SK-N-SH treated with all-trans-retinoic acid at 6 μM for 48 hours (cell line): Measurements from ENCODE around the gene HIVEP3.

Experiments
- ATAC-seq: fragments of 200-7000 bp; cut with Tn5 transposase; 3 replicates; pipeline ENCODE4 v1.9.1; 2020; ENCODE audit warnings: mild to moderate bottlenecking, moderate library complexity
- ARNTL ChIP-seq: fragments of 450-650 bp; formaldehyde crosslinking; IDR thresholded peaks from 2 replicates; pipeline ENCODE4 v1.5.0; 2020; ENCODE audit warnings: low read depth, mild to moderate bottlenecking, moderate library complexity, borderline replicate concordance
- BACH2 ChIP-seq: fragments of 250-450 bp; sonication (Bioruptor Pico); IDR thresholded peaks from 2 replicates; pipeline ENCODE4 v1.9.0; 2021; ENCODE audit warnings: mild to moderate bottlenecking, borderline replicate concordance
- CREB5 ChIP-seq: fragments of 250-450 bp; sonication (Bioruptor Pico); IDR thresholded peaks from 2 replicates; pipeline ENCODE4 v1.5.1; 2020; ENCODE audit warnings: low read depth, mild to moderate bottlenecking, moderate library complexity
- CSDC2 ChIP-seq: fragments of 250-450 bp; sonication (Bioruptor Pico); IDR thresholded peaks from 2 replicates; pipeline ENCODE4 v1.5.0; 2020; ENCODE audit warnings: mild to moderate bottlenecking, moderate library complexity
- ESRRG ChIP-seq: fragments of 250-450 bp; sonication (Bioruptor Pico); IDR thresholded peaks from 2 replicates; pipeline ENCODE4 v1.6.1; 2021; ENCODE audit warnings: mild to moderate bottlenecking
- GLIS3 ChIP-seq: fragments of 250-450 bp; sonication (Bioruptor Pico); IDR thresholded peaks from 2 replicates; pipeline ENCODE4 v1.5.0; 2020; ENCODE audit warnings: mild to moderate bottlenecking, moderate library complexity
- ISL1 ChIP-seq: fragments of 250-450 bp; sonication (Bioruptor Pico); IDR thresholded peaks from 2 replicates; pipeline ENCODE4 v2.1.2; 2022; ENCODE audit warnings: mild to moderate bottlenecking, moderate library complexity
- OSR1 ChIP-seq: fragments of 250-450 bp; sonication (Bioruptor Pico); IDR thresholded peaks from 2 replicates; pipeline ENCODE4 v1.8.0; 2022; ENCODE audit warnings: moderate library complexity, mild to moderate bottlenecking, inconsistent platforms
- POU6F1 ChIP-seq: fragments of 250-450 bp; sonication (Bioruptor Pico); IDR thresholded peaks from 2 replicates; pipeline ENCODE4 v1.8.0; 2021; ENCODE audit warnings: low read depth, mild to moderate bottlenecking, moderate library complexity, borderline replicate concordance
- PPARA ChIP-seq: fragments of 250-450 bp; sonication (Bioruptor Pico); IDR thresholded peaks from 2 replicates; pipeline ENCODE4 v1.5.0; 2020; ENCODE audit warnings: mild to moderate bottlenecking, borderline replicate concordance
- RARB ChIP-seq: fragments of 250-450 bp; sonication (Bioruptor Pico); IDR thresholded peaks from 2 replicates; pipeline ENCODE4 v1.8.0; 2021; ENCODE audit warnings: mild to moderate bottlenecking, moderate library complexity
- TCF4 ChIP-seq: fragments of 250-450 bp; sonication (Bioruptor Pico); IDR thresholded peaks from 2 replicates; pipeline ENCODE4 v1.8.0; 2021; ENCODE audit warnings: mild to moderate bottlenecking, moderate library complexity, borderline replicate concordance
- TOX ChIP-seq: fragments of 250-450 bp; sonication (Bioruptor Pico); IDR thresholded peaks from 2 replicates; pipeline ENCODE4 v1.8.0; 2021; ENCODE audit warnings: mild to moderate bottlenecking, moderate library complexity, borderline replicate concordance
- ZC3H10 ChIP-seq: fragments of 250-450 bp; sonication (Bioruptor Pico); IDR thresholded peaks from 2 replicates; pipeline ENCODE4 v1.5.1; 2021; ENCODE audit warnings: mild to moderate bottlenecking, moderate library complexity
- ZFP3 ChIP-seq: fragments of 250-450 bp; sonication (Bioruptor Pico); IDR thresholded peaks from 2 replicates; pipeline ENCODE4 v1.5.0; 2020; ENCODE audit warnings: mild to moderate bottlenecking, moderate library complexity
- ZFP30 ChIP-seq: fragments of 450-650 bp; formaldehyde crosslinking; IDR thresholded peaks from 2 replicates; pipeline ENCODE4 v1.5.0; 2022; ENCODE audit warnings: mild to moderate bottlenecking, moderate library complexity
- ZNF565 ChIP-seq: fragments of 450-650 bp; formaldehyde crosslinking; conservative IDR thresholded peaks from 2 replicates; pipeline ENCODE4 v1.5.0; 2020; ENCODE audit warnings: low read depth, mild to moderate bottlenecking, moderate library complexity
- ZNF70 ChIP-seq: fragments of 450-650 bp; formaldehyde crosslinking; IDR thresholded peaks from 2 replicates; pipeline ENCODE4 v1.5.0; 2020; ENCODE audit warnings: mild to moderate bottlenecking, moderate library complexity
- ZNF8 ChIP-seq: fragments of 450-650 bp; formaldehyde crosslinking; IDR thresholded peaks from 2 replicates; pipeline ENCODE4 v1.5.0; 2020; ENCODE audit warnings: mild to moderate bottlenecking, moderate library complexity
- TF ChIP-seq, protein P1 (sequence below): fragments of 250-450 bp; sonication (Bioruptor Pico); IDR thresholded peaks from 2 replicates; pipeline ENCODE4 v1.5.1; 2021; ENCODE audit warnings: mild to moderate bottlenecking, moderate library complexity
- TF ChIP-seq, protein P2 (sequence below): fragments of 250-450 bp; sonication (Bioruptor Pico); IDR thresholded peaks from 2 replicates; pipeline ENCODE4 v1.5.0; 2020; ENCODE audit warnings: mild to moderate bottlenecking, moderate library complexity

Gene HIVEP3

GRCh38 chr1:41536361-41536802 is 382.3 kb downstream of the HIVEP3 start:
- TF ChIP-seq ZNF565 (no peak), ZFP30 (CRISPR knock-in tag) (no peak), ESRRG (CRISPR knock-in tag) (no peak)
- ATAC-seq, result no peak

- ATAC-seq, result no peak
These were observed 383.0 kb downstream of the HIVEP3 start for GRCh38 chr1:41535716-41536115.

GRCh38 chr1:41535276-41535675 is 383.4 kb downstream of the HIVEP3 start:
- TF ChIP-seq ZNF565 (no peak), CREB5 (CRISPR knock-in tag) (no peak), ZFP3 (CRISPR knock-in tag) (no peak), TCF4 (no peak), GLIS3 (CRISPR knock-in tag) (no peak), ARNTL (CRISPR knock-in tag) (no peak), TOX (CRISPR knock-in tag) (no peak), ZFP30 (CRISPR knock-in tag) (no peak), ISL1 (CRISPR knock-in tag) (no peak), CSDC2 (no peak), ZNF8 (CRISPR knock-in tag) (no peak), PPARA (CRISPR knock-in tag) (no peak), OSR1 (CRISPR knock-in tag) (no peak), POU6F1 (no peak), BACH2 (no peak), ZC3H10 (no peak)
- TF ChIP-seq, protein P1, sequence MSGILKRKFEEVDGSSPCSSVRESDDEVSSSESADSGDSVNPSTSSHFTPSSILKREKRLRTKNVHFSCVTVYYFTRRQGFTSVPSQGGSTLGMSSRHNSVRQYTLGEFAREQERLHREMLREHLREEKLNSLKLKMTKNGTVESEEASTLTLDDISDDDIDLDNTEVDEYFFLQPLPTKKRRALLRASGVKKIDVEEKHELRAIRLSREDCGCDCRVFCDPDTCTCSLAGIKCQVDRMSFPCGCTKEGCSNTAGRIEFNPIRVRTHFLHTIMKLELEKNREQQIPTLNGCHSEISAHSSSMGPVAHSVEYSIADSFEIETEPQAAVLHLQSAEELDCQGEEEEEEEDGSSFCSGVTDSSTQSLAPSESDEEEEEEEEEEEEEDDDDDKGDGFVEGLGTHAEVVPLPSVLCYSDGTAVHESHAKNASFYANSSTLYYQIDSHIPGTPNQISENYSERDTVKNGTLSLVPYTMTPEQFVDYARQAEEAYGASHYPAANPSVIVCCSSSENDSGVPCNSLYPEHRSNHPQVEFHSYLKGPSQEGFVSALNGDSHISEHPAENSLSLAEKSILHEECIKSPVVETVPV, result no peak
- TF ChIP-seq, protein P2, sequence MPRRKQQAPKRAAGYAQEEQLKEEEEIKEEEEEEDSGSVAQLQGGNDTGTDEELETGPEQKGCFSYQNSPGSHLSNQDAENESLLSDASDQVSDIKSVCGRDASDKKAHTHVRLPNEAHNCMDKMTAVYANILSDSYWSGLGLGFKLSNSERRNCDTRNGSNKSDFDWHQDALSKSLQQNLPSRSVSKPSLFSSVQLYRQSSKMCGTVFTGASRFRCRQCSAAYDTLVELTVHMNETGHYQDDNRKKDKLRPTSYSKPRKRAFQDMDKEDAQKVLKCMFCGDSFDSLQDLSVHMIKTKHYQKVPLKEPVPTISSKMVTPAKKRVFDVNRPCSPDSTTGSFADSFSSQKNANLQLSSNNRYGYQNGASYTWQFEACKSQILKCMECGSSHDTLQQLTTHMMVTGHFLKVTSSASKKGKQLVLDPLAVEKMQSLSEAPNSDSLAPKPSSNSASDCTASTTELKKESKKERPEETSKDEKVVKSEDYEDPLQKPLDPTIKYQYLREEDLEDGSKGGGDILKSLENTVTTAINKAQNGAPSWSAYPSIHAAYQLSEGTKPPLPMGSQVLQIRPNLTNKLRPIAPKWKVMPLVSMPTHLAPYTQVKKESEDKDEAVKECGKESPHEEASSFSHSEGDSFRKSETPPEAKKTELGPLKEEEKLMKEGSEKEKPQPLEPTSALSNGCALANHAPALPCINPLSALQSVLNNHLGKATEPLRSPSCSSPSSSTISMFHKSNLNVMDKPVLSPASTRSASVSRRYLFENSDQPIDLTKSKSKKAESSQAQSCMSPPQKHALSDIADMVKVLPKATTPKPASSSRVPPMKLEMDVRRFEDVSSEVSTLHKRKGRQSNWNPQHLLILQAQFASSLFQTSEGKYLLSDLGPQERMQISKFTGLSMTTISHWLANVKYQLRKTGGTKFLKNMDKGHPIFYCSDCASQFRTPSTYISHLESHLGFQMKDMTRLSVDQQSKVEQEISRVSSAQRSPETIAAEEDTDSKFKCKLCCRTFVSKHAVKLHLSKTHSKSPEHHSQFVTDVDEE, result no peak
- no peak for ATAC-seq

More at GRCh38 chr1:41535716-41536115, 383.0 kb downstream of the HIVEP3 start:
- TF ChIP-seq, protein P1, result no peak
- TF ChIP-seq ARNTL (CRISPR knock-in tag), result no peak
- TF ChIP-seq, all 23 proteins: peak for 0

DNA sequence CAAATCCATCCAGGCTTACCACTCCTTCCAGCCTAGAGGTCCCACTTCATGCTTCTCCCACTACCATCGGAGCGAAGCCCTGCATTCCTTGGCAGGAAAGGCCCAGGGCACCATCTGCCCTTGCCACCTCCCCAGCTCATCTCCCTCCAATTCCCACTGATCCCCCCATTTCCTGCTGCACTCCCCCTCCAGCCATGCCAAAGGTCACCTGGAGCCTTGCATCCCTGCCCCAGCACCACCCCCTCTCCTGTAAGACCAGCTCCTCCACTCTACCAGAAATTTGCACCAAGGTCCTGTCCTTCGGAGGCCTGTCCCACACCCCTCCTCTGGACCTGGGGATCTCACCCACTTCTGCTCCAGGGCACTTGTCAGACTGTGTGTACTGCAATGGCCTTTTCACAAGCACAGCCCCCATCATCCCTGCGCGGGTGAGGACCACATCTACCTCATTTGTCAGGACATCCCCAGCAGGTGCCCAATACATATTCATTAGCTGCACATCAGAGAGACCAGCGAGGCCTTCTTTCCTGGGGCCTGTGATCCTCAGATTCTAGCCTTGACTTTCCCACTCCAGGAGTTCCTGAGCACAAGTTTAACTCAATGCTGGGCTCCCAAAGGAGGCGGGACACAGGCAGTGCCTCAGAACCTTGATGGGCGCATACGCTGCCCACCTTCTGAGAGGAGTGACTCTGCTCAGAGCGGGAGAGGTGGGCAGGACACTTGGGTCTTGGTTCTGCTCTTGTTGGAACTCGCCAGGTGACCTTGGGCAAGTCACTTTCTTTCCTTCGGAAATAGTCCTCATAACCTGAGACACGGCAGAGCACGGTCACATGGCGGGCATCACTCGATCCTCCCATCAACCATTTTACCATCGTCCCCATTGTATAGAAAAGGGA is 384.3 kb downstream of the HIVEP3 start:
- no peak for ATAC-seq
- TF ChIP-seq CSDC2 (no peak), PPARA (CRISPR knock-in tag) (no peak), BACH2 (no peak), ESRRG (CRISPR knock-in tag) (no peak), TOX (CRISPR knock-in tag) (no peak), ZFP3 (CRISPR knock-in tag) (no peak), POU6F1 (no peak), ZNF70 (CRISPR knock-in tag) (no peak), TCF4 (no peak), RARB (no peak)
- TF ChIP-seq, all 23 proteins: peak for 0
